ENCODE data around the gene OGFOD3.
"Not testable (repeated sequence)": the region's sequence is repeated elsewhere in the genome, so short reads cannot be mapped to it uniquely, and the experiment has no call there.

OGFOD3 gene

DNA sequence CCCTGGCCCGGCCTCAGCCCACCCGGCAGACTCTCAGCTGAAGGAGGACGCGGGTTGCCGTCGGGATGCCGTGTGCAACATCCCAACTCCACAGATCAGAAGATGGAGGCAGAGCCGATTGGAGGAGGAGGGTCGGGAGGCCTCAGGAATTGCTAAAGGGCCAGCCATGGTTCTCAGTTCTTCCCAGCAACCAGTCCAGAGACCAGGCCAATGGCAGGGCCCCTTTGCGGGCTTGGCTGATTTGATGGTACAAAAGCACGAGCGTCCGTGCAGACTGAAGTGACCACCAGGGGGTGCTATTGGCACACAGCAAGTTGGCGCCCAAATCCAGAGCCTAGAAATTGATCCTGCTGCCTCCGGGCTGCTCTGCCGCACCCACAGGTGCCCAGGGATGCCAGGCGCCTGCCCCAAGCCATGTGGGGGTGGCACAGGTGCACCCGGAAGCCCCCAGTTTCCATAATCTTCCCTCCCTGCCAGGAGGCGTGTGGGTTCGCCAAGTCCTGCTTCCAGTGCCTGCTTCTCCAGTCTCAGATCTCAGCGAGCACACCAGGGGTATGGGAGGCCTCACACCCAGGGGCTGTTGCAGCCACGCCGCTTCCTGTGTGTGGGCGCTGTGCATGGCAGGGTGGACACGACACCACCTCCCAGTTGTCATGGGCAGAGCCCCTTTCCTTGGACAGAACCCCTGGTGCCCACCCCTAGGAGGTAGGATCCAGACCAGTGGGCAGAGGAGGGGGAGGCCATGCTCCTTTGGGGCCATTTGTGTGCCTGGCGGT is 66.5 kb downstream of the OGFOD3 start:
- DNase-seq (ENCODE audit: low read depth in 2 of 2), result peak; percentile 54

DNA sequence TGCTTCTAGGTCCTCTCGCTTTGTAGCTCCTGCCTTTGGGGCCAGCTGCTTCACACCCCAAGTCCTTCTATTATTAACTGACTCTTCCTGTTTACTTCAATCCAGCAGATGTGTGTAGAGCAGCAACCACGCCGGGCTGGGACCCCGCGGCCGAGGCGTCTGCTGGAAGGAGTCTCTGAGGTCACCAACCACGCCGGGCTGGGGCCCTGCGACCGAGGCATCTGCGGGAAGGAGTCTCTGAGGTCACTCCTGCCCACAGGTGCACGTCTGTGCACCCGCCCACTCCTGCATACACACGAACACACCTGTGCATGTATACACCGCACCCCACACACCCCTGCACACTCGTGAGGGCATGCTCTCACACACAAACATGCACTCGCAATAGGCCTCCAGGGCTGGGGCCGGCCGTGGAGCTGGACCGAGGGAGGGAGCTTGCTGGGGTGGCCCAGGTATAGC is 67.1 kb downstream of the OGFOD3 start:
- DNase-seq (ENCODE audit: low read depth in 2 of 2), result no peak

DNA sequence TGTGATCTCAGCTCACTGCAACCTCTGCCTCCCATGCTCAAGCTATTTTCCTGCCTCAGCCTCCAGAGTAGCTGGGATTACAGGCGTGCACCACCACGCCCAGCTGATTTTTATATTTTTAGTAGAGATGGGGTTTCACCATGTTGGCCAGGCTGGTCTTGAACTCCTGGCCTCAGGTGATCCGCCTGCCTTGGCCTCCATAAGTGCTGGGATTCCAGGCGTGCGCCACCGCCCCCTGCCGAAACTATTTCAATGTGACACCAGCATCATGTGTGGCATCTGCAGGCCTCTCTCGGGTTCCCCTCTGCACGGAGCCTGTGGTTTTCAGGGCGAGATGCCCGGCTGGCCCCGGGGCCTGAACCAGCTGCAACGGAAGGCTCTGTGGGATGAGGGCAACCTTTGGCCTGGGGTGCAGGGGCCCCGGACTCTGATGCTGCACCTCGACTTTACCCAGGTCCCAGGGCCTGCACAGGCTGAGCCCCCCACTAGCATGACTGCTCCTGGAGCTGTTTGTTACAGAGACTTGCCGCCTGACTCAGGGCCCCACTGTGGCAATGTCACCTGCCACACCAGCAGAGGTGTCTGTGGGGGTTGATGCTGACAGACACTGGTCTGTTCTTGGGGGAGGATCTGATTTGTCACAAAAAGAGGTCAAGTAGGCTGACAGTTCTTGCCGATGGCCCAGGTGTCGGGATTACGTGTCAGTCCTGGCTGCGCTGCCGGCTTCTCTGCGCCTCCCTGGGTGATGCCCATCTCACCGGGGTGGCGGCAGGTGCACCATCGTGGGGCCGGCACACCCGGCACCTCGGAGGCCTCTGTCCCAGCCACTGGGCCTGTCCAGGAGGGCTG is 68.0 kb downstream of the OGFOD3 start:
- no peak for DNase-seq (ENCODE audit: low read depth in 2 of 2)

DNA sequence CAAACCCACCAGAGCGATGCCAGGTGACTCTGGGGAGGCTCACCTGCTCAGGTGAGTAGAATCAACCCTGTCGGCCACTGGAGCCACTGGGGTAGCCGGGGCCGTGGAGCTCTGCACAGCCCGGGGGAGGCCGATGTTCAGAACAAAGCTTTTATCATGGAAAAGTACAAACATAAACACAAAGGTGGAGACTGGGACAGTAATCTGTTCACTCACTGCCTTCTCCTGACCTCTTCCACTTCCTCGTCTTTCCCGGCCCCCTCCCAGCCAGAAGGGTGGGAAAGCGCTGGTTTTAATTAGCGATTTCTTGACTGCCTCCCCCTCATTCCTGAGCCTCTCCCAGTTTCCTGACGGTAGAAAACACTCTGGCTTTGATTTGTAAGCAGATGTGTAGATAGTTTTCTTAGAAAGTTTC is 69.1 kb downstream of the OGFOD3 start:
- DNase-seq (ENCODE audit: low read depth in 2 of 2), result no peak

DNA sequence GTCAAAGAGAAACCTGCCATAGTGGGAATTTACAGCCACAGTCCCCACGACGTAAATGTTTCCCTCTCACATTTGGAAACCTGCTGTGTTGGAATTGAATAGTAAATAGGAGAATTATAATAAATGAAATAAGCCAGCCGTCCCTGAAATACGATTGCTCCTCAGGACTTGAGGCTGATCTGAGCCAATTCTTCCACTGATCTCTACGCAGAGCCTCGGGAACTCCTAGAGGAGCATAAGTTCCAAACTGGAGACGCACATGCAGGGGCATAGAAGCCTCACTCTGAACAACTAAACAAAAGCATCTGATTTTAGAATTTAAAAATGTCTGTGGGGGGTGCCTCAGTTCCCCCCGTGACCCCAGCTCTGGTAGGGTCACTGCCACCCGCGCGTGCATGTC is 69.5 kb downstream of the OGFOD3 start:
- no peak for DNase-seq (ENCODE audit: low read depth in 2 of 2)

DNA sequence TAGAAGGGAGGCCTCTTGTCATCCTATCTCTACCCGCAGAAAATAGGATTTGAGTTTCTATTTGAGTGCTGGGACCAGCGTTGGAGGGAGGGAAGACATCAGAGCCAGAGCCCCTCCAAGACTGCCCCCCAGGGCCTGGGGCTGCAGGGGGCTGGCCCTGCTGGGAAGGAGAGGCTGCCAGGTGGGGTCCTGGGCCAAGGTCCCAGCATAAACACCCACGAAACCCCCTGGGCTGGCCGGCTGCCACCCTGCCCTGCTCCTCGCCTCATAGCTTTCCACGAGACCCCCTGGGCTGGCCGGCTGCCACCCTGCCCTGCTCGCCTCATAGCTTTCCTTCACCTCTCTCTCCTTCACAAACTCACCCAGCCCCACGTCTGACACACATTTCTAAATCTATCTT is 70.0 kb downstream of the OGFOD3 start:
- DNase-seq (ENCODE audit: low read depth in 2 of 2), result no peak

DNA sequence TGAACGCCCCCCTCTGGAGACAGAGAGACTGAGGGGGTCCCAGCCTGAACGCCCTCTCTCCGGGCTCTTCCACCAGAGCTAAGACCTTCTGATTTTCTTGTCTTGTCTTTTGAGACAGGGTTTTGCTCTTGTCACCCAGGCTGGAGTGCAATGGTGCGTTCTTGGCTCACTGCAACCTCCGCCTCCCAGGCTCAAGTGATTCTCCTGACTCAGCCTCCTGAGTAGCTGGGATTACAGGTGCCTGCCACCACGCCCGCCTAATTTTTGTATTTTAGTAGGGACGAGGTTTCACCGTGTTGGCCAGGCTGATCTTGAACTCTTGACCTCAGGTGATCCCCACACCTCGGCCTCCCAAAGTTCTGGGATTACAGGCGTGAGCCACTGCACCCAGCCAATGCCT is 70.4 kb downstream of the OGFOD3 start:
- DNase-seq (ENCODE audit: low read depth in 2 of 2), result not testable (repeated sequence)

DNA sequence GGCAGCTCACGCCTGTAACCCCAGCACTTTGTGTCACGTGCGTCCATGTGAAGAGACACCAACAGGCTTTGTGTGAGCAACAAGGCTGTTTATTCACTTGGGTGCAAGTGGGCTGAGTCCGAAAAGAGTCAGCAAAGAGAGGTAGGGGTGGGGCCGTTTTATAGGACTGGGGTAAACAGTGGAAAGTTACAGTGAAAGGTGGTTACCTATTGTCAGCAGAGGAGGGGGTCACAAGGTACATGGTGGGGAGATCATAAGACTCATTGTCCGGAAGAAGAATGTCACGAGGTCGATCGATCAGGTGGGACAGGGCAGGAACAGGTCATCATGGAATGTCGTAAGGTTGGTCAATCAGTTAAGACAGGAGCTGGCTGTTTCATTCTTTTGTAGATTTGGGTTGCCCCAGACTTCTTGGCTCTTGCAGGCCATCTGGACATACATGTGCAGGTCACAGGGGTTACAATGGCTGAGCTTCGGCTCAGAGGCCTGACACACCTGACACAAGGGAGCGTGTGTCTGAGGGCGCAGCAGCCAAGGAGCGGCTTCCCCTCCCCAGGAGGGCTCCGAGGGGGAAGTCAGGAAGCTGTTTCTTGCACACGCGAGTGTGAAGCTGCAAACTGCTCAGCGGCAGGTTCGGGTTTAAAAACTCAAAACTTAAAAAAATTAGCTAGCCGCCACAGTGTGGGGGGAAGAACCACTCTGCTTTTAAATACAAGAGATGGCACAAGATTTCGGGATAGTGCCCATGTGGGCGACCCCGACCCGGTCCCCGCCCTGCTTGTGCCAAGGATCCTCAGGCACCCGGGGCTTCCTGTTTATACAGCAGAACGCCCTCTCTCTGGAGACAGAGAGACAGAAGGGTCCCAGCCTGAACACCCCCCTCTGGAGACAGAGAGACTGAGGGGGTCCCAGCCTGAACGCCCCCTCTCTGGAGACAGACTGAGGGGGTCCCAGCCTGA is 71.8 kb downstream of the OGFOD3 start:
- DNase-seq (ENCODE audit: low read depth in 2 of 2), result no peak

DNA sequence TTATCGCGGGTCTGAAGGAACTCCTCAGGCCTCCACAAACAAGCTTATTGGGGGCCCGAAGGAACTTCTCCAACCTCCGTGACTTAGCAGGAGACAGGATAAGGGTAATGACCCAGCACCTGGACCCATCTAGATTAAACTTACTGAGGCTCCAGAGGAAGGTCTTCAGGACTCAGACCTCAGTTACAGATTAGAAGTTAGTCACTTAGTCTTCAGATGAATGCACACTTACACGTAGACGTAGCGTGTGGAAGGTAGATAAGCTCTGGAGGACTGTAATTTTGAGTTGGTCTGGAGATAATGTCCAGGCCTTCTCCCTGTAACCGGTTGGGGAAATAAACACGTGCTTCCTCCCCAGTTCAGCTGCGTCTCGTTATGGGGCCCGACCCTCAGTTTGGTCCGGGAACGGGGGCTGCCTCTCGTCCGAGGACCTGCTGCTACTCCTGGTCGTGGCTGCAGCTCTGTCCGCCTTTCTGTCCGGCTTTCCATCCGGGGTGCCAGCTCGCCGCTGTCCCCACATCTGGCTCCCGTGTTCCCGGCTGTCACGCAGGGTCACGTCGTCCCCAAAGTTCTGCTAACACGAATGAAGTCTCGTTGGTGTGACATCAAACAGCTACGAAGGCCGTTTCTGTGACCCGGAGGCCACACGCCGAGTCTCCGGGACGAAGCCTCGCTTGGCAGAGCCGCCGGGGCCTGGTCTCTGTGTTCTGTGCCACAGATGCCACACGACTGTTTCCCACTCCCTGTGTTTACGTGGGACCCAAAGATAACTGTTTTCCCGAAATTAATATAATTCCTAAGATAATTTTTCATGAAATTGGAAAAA is 73.0 kb downstream of the OGFOD3 start:
- no peak for DNase-seq (ENCODE audit: low read depth in 2 of 2)

DNA sequence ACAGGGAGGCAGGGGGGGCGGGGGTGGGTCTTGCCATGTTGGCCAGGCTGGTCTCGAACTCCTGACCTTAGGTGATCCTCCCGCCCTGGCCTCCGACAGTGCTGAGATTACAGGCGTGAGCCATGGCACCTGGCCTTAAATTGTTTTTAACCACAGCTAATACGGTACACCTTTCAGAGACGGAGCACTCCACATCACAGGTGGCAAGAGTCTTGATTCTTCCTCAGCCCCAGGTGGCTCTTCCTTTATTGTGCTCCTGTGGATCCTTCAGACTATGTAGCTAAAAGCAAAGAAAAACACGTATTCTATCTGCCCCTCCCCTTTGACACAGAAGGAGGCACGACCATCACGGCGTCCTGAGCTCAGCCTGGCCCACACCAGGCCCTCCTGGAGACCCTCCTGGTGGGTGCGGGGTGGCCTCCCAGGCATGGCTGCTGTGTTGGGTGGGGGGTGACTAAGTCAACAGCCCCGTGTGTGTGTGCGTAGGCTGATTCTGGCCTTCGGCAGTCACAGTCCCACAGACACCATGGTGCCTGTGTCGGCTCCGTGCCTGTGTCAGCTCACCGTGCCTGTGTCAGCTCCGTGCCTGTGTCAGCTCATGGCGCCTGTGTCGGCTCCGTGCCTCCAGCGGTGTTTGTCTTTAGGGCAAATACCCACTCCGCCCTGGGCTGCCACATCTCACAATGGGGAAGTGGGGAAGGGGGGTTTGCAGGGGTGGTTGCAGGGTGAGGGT is 74.0 kb downstream of the OGFOD3 start:
- no peak for DNase-seq (ENCODE audit: low read depth in 2 of 2)

DNA sequence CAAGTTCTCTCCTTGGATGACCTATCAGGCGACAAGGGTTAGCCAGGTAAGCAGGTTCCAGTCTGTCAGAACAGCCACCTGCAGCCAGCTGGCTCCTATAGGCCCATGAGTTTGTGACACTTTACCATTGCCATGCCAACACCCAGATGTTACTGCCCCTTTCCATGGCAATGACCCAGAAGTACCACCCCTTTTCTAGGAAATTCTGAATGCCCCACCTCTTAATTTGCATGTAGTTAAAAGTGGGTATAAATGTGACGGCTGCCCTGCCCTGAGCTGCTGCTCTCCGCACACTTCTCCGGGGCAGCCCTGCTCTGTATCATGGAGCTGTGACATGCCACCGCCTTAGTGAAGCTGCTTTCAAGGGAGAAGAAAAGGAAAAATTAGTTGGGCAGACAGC is 74.8 kb downstream of the OGFOD3 start:
- no peak for DNase-seq (ENCODE audit: low read depth in 2 of 2)

DNA sequence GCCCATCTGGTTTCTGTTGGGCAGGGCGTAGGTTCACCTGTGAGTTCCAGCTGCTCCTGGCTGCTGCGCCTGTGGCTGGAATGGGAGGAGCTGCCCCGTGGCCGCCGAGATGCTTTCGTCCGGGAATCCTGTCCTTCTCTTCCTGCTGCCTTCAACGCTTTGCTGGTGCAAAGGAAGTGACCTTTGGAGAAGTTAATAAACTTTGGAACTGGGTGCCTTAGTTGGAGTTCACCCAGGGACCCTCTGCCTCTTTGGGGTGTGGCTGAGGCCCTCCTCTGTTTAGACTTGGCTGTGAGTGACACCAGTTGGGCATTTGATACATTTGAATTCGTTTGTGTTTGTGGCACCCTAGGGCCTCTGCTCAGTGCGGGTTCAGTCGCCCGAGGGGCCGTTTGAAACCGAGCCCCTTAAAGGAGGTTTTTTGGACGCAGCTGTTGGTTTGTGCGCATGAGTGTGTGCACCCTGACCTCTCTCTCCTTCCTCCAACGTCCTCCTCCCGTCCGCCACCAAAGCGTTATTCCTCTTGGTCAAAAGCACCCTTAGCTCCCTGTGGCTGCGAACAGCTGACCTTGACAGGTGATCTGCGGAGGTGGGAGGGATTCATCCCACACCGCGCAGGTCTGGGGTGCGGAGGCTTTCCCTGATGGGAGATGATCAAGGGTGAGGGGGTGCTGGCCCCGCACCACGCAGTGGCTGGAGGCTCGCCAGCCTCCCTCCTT is 75.9 kb downstream of the OGFOD3 start:
- no peak for DNase-seq (ENCODE audit: low read depth in 2 of 2)

DNA sequence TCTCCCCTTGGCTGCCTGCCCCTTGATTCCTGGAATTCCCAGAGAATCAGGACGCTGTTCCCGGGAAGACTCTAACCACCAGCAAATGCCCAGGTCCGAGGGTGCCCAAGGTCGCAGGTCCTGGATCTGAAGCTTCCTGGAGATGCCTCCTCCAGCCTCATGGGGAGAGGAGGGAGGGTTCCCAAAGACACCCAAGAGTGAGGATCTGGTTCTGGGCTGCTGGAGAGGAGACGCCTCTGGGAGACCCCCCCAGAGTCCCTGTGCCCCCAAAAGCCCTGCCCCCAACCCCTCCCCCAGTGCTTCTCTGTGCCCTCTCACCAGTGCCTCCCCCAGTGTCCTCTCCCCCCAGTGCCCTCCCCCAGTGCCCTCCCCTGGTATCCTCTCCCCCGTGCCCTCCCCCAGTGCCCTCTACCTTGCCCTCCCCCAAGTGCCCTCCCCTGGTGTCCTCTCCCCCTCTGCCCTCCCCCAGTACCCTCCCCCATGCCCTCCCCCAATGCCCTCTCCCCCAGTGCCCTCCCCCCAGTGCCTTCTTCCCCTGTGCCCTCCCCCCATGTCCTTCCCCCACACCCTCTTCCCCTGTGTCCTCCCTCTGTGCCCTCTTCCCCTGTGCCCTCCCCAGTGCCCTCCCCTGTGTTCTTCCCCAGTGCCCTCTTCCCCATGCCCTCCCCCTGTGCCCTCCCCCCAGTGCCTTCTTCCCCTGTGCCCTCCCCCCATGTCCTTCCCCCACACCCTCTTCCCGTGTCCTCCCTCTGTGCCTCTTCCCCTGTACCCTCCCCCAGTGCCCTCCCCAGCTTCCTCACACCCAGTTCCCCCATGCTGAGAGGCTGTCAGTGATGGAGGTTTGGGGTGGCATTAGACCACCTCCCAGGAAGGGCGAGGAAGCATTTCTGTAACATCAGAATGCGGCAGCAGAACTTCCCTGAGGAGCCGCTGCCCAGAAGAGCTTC is 78.5 kb downstream of the OGFOD3 start:
- DNase-seq (ENCODE audit: low read depth in 2 of 2), result no peak

Measured in stimulated activated CD8-positive, alpha-beta memory T cell treated with anti-CD3 and anti-CD28 coated beads, Interleukin-15, amount 100 ng/mL, for 4 hours (primary cell).